HEK293 (cell line): Measurements from ENCODE around the gene DHRS12.

Source experiments
- CTCF ChIA-PET: fragments of 350-600 bp; formaldehyde crosslinking; extraction: SDS; loops from one replicate; lab custom pipeline; 2021; ENCODE audit warnings: antibody characterized with exemption; lab: Yijun Ruan, JAX
- POLR2A ChIA-PET: fragments of 300-600 bp; formaldehyde crosslinking; extraction: SDS; loops from one replicate; lab custom pipeline; 2020; ENCODE audit warnings: antibody characterized with exemption, inconsistent platforms; lab: Yijun Ruan, JAX
- H3K27ac ChIP-seq: fragments of 200-500 bp; sonication (Bioruptor generic); 2 replicates; pipeline ENCODE4 v1.5.1; 2014; ENCODE audit warnings: low read depth, low read length, control low read depth, inconsistent platforms; ENCODE audit errors: extremely low read depth
- H3K36me3 ChIP-seq, 2 experiments: fragments of 200-500 bp in 1 of 2; sonication (Bioruptor generic) in 1 of 2; 1 replicate in 1 of 2; 2 replicates in 1 of 2; pipeline ENCODE4 v1.5.1; 2014 to 2017; ENCODE audit warnings: inconsistent platforms in 2 of 2, low read length in 2 of 2; ENCODE audit not compliant: control insufficient read depth in 2 of 2, insufficient read depth in 1 of 2
- H3K4me1 ChIP-seq: fragments of 200-500 bp; sonication (Bioruptor generic); 2 replicates; pipeline ENCODE4 v1.5.1; 2014; ENCODE audit warnings: mild to moderate bottlenecking, low read length, inconsistent platforms; ENCODE audit not compliant: control insufficient read depth, insufficient read depth
- H3K4me3 ChIP-seq: 2 replicates; pipeline ENCODE4 v1.5.1; 2011; ENCODE audit warnings: low read depth, mild to moderate bottlenecking, control low read depth, low read length, moderate library complexity
- H3K9me3 ChIP-seq: fragments of 200-500 bp; sonication (Bioruptor generic); 2 replicates; pipeline ENCODE4 v1.5.1; 2014; ENCODE audit warnings: low read depth, low read length, inconsistent platforms; ENCODE audit not compliant: control insufficient read depth, insufficient read depth
- GLI2 ChIP-seq: fragments of 450-650 bp; formaldehyde crosslinking; IDR thresholded peaks from 2 replicates; pipeline ENCODE4; 2017; ENCODE audit warnings: missing biosample characterization, missing genetic modification characterization, low read depth, borderline replicate concordance
- MEIS1 ChIP-seq: sonication (generic); formaldehyde crosslinking; IDR thresholded peaks from 2 replicates; pipeline ENCODE4 v1.8.1; 2022; ENCODE audit warnings: missing genetic modification reagents, mild to moderate bottlenecking, borderline replicate concordance
- PRDM1 ChIP-seq: fragments of 450-650 bp; formaldehyde crosslinking; IDR thresholded peaks from 2 replicates; pipeline ENCODE4; 2016; ENCODE audit warnings: missing biosample characterization, missing genetic modification characterization
- ZEB2 ChIP-seq: fragments of 450-650 bp; formaldehyde crosslinking; IDR thresholded peaks from 2 replicates; pipeline ENCODE4 v1.5.1; 2016; ENCODE audit warnings: missing biosample characterization, missing genetic modification characterization
- ZNF146 ChIP-seq: fragments of 450-650 bp; formaldehyde crosslinking; IDR thresholded peaks from 2 replicates; pipeline ENCODE4 v1.5.1; 2016; ENCODE audit warnings: missing biosample characterization, missing genetic modification characterization
- ZNF175 ChIP-seq: fragments of 450-650 bp; formaldehyde crosslinking; IDR thresholded peaks from 2 replicates; pipeline ENCODE4 v1.5.1; 2016; ENCODE audit warnings: missing biosample characterization, missing genetic modification characterization
- ZNF239 ChIP-seq: fragments of 450-650 bp; formaldehyde crosslinking; IDR thresholded peaks from 2 replicates; pipeline ENCODE4 v1.5.1; 2016; ENCODE audit warnings: missing biosample characterization, missing genetic modification characterization
- ZNF24 ChIP-seq: fragments of 450-650 bp; formaldehyde crosslinking; IDR thresholded peaks from 2 replicates; pipeline ENCODE4 v1.5.1; 2016; ENCODE audit warnings: missing biosample characterization, missing genetic modification characterization
- ZNF248 ChIP-seq: fragments of 450-650 bp; formaldehyde crosslinking; IDR thresholded peaks from 2 replicates; pipeline ENCODE4 v1.5.1; 2017; ENCODE audit warnings: missing biosample characterization, missing genetic modification characterization
- ZNF341 ChIP-seq: fragments of 450-650 bp; formaldehyde crosslinking; IDR thresholded peaks from 2 replicates; pipeline ENCODE4; 2016; ENCODE audit warnings: low read depth, missing biosample characterization, missing genetic modification characterization
- ZNF366 ChIP-seq: fragments of 450-650 bp; formaldehyde crosslinking; conservative IDR thresholded peaks from 2 replicates; pipeline ENCODE4 v1.5.1; 2016; ENCODE audit warnings: missing biosample characterization, missing genetic modification characterization
- ZNF433 ChIP-seq: fragments of 450-650 bp; formaldehyde crosslinking; IDR thresholded peaks from 2 replicates; pipeline ENCODE4 v1.5.1; 2016; ENCODE audit warnings: missing biosample characterization, missing genetic modification characterization, low read depth
- ZNF560 ChIP-seq: fragments of 450-650 bp; formaldehyde crosslinking; IDR thresholded peaks from 2 replicates; pipeline ENCODE4 v1.5.1; 2017; ENCODE audit warnings: missing biosample characterization, missing genetic modification characterization, borderline replicate concordance
- ZNF747 ChIP-seq: fragments of 450-650 bp; formaldehyde crosslinking; IDR thresholded peaks from 2 replicates; pipeline ENCODE4 v1.5.1; 2016; ENCODE audit warnings: missing biosample characterization, missing genetic modification characterization
- ZNF792 ChIP-seq: fragments of 450-650 bp; formaldehyde crosslinking; IDR thresholded peaks from 2 replicates; pipeline ENCODE4 v1.5.1; 2016; ENCODE audit warnings: missing biosample characterization, missing genetic modification characterization
- TF ChIP-seq, protein P1 (sequence below): fragments of 450-650 bp; formaldehyde crosslinking; IDR thresholded peaks from 2 replicates; pipeline ENCODE4 v1.5.1; 2016; ENCODE audit warnings: missing biosample characterization, missing genetic modification characterization, low read depth
- TF ChIP-seq, protein P2 (sequence below): fragments of 450-650 bp; formaldehyde crosslinking; IDR thresholded peaks from 2 replicates; pipeline ENCODE4 v1.5.1; 2016; ENCODE audit warnings: missing biosample characterization, missing genetic modification characterization
- TF ChIP-seq, protein P3 (sequence below): fragments of 450-650 bp; formaldehyde crosslinking; IDR thresholded peaks from 2 replicates; pipeline ENCODE4 v1.5.1; 2016; ENCODE audit warnings: missing biosample characterization, missing genetic modification characterization, low read depth
- TF ChIP-seq, protein P4 (sequence below): fragments of 450-650 bp; formaldehyde crosslinking; IDR thresholded peaks from 2 replicates; pipeline ENCODE4 v1.5.1; 2017; ENCODE audit warnings: missing biosample characterization, missing genetic modification characterization

Gene DHRS12

DNA sequence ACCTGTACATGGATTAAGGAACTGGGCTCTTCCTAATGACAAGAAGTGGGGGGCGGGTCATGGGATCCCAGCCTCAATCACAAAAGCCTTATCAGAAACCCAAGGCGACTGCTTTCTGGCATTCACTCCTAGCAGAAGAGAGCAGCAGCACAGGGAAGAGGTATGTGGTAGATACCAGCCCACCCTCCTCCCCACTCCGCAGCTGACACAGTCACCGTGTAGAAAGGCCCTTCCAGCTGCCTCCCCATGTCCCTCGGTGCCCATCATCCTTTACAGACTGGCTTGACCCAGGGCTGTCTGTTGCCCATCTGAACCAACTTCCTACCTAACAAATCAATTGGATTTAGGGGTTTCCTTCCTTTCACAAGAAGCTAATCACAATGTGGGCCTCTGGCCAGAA, 3.1 kb upstream of the DHRS12 start:
- H3K27ac ChIP-seq, result no peak overlapping the region
- H3K4me1 ChIP-seq, result peaks cover 12% of the 10 kb centered on the region
- POLR2A ChIA-PET, result no interaction called here
- H3K36me3 ChIP-seq, result no peaks in the 10 kb centered on the region
- H3K9me3 ChIP-seq, result no peaks in the 10 kb centered on the region
- CTCF ChIA-PET, result interaction anchor here (2.9 kb wide), 1 partner anchor 8 kb away, joined by 16 read pairs; no protein-coding TSS in a partner anchor
- no peak overlapping the region for H3K4me3 ChIP-seq
- TF ChIP-seq ZNF341 (tag by site-specific recombination), result peak; percentile 66
- no peak for TF ChIP-seq MEIS1 (CRISPR knock-in tag)

DNA sequence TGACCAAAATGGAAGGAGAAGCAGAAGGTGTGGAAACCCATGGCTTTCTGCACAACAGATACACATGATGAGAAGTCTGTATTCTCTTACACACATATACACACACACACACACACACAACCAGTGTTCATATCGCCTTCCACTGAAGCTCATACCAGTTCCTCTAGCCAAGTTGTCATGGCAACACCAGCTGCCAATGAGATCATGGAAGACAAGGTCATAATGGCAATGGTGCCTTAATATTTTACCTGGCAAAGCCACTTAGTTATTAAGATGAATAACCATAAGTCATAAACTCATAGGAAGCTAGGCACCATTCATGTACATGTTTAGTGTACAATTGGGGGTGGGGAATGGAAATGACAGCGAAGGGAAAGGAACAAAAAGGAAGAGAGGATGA, 2.6 kb upstream of the DHRS12 start:
- POLR2A ChIA-PET, result no interaction called here
- TF ChIP-seq ZNF366 (tag by site-specific recombination), result peak; percentile 29; the same call in 1 of the 2 replicates
- TF ChIP-seq ZNF792 (tag by site-specific recombination), result no peak
- 0 out of 2 replicates have a peak, but pooled peaks have one; percentile 5 for TF ChIP-seq PRDM1 (tag by site-specific recombination)
- TF ChIP-seq ZEB2 (tag by site-specific recombination), result 0 out of 2 replicates have a peak, but pooled peaks have one; percentile 33
- H3K9me3 ChIP-seq, result no peaks in the 10 kb centered on the region
- H3K36me3 ChIP-seq, result no peaks in the 10 kb centered on the region
- H3K27ac ChIP-seq, result no peak overlapping the region
- CTCF ChIA-PET, result interaction anchor here (2.9 kb wide), 1 partner anchor 9 kb away, joined by 16 read pairs; no protein-coding TSS in a partner anchor
- peaks cover 12% of the 10 kb centered on the region for H3K4me1 ChIP-seq
- no peak overlapping the region for H3K4me3 ChIP-seq

DNA sequence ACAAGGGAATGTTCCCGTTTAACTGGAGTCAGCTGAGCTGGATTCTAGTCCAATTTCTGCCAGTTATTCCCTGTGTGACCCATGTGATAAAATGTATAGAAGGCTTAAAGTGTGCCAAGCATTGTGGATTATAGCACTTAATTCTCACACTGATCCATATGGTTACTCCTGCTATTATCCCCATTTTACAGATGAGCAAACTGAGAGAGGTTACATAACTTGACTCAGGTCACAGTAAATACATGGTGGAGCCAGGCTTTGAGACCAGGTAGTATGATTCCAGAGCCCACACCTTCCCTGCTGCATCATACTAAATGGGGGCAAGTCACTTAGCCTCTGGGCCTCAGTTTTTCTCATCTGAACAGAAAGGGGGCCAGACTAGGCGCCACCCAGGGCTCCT, 2.0 kb upstream of the DHRS12 start:
- CTCF ChIA-PET, result interaction anchor here (2.9 kb wide), 1 partner anchor 9 kb away, joined by 16 read pairs; no protein-coding TSS in a partner anchor
- POLR2A ChIA-PET, result no interaction called here
- Histone ChIP-seq H3K4me1 (peaks cover 12% of the 10 kb centered on the region), H3K27ac (no peak overlapping the region), H3K36me3 (no peaks in the 10 kb centered on the region), H3K4me3 (no peak overlapping the region), H3K9me3 (no peaks in the 10 kb centered on the region)
- TF ChIP-seq ZNF248 (tag by site-specific recombination), result no peak
- 0 out of 2 replicates have a peak, but pooled peaks have one; percentile 2 for TF ChIP-seq ZNF146
- TF ChIP-seq, protein P1, sequence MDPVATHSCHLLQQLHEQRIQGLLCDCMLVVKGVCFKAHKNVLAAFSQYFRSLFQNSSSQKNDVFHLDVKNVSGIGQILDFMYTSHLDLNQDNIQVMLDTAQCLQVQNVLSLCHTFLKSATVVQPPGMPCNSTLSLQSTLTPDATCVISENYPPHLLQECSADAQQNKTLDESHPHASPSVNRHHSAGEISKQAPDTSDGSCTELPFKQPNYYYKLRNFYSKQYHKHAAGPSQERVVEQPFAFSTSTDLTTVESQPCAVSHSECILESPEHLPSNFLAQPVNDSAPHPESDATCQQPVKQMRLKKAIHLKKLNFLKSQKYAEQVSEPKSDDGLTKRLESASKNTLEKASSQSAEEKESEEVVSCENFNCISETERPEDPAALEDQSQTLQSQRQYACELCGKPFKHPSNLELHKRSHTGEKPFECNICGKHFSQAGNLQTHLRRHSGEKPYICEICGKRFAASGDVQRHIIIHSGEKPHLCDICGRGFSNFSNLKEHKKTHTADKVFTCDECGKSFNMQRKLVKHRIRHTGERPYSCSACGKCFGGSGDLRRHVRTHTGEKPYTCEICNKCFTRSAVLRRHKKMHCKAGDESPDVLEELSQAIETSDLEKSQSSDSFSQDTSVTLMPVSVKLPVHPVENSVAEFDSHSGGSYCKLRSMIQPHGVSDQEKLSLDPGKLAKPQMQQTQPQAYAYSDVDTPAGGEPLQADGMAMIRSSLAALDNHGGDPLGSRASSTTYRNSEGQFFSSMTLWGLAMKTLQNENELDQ (tag by site-specific recombination), result no peak
- TF ChIP-seq ZNF175 (tag by site-specific recombination), result no peak
- no peak for TF ChIP-seq ZNF239 (tag by site-specific recombination)

DNA sequence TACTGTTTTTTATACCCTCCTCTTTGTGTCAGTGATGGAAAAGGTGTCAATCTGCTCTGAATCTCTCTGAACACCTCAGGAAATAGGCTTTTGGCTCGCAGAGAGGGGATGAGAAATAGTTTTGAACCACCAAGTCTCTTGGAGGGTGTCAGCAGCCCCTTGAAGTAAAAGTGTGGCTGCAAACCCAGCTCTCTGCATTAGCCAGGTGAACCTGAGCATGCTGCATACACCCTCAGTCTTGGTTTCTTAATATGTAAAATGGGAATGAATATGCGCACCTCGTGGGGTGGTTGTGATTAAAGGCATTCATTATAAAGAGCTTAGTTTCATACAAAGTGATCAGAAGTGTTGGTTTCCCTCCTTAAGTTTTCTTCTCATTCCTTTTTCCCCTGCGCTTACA, 1.4 kb upstream of the DHRS12 start:
- Histone ChIP-seq H3K27ac (no peak overlapping the region), H3K4me3 (no peak overlapping the region)
- TF ChIP-seq ZNF433 (tag by site-specific recombination) (no peak), ZNF560 (no peak), ZNF24 (no peak), GLI2 (tag by site-specific recombination) (no peak), ZNF747 (no peak)
- TF ChIP-seq, protein P2, sequence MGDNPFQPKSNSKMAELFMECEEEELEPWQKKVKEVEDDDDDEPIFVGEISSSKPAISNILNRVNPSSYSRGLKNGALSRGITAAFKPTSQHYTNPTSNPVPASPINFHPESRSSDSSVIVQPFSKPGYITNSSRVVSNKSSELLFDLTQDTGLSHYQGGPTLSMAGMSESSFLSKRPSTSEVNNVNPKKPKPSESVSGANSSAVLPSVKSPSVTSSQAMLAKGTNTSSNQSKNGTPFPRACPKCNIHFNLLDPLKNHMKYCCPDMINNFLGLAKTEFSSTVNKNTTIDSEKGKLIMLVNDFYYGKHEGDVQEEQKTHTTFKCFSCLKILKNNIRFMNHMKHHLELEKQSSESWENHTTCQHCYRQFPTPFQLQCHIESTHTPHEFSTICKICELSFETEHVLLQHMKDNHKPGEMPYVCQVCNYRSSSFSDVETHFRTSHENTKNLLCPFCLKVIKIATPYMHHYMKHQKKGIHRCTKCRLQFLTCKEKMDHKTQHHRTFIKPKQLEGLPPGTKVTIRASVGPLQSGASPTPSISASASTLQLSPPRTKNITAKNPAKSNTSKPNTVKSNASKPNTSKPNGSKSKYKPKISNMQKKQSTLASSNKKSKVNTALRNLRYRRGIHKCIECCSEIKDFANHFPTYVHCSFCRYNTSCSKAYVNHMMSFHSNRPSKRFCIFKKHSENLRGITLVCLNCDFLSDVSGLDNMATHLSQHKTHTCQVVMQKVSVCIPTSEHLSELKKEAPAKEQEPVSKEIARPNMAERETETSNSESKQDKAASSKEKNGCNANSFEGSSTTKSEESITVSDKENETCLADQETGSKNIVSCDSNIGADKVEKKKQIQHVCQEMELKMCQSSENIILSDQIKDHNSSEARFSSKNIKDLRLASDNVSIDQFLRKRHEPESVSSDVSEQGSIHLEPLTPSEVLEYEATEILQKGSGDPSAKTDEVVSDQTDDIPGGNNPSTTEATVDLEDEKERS (tag by site-specific recombination), result no peak
- TF ChIP-seq, protein P3, sequence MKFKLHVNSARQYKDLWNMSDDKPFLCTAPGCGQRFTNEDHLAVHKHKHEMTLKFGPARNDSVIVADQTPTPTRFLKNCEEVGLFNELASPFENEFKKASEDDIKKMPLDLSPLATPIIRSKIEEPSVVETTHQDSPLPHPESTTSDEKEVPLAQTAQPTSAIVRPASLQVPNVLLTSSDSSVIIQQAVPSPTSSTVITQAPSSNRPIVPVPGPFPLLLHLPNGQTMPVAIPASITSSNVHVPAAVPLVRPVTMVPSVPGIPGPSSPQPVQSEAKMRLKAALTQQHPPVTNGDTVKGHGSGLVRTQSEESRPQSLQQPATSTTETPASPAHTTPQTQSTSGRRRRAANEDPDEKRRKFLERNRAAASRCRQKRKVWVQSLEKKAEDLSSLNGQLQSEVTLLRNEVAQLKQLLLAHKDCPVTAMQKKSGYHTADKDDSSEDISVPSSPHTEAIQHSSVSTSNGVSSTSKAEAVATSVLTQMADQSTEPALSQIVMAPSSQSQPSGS (tag by site-specific recombination), result no peak
- TF ChIP-seq, protein P4, sequence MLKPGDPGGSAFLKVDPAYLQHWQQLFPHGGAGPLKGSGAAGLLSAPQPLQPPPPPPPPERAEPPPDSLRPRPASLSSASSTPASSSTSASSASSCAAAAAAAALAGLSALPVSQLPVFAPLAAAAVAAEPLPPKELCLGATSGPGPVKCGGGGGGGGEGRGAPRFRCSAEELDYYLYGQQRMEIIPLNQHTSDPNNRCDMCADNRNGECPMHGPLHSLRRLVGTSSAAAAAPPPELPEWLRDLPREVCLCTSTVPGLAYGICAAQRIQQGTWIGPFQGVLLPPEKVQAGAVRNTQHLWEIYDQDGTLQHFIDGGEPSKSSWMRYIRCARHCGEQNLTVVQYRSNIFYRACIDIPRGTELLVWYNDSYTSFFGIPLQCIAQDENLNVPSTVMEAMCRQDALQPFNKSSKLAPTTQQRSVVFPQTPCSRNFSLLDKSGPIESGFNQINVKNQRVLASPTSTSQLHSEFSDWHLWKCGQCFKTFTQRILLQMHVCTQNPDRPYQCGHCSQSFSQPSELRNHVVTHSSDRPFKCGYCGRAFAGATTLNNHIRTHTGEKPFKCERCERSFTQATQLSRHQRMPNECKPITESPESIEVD (tag by site-specific recombination), result no peak

More for the DNA sequence above, 1.4 kb upstream of the DHRS12 start:
- ChIA-PET POLR2A (no interaction called here), CTCF (interaction anchor here (2.9 kb wide), 1 partner anchor 10 kb away, joined by 16 read pairs; no protein-coding TSS in a partner anchor)
- Histone ChIP-seq H3K9me3 (no peaks in the 10 kb centered on the region), H3K4me1 (peaks cover 12% of the 10 kb centered on the region), H3K36me3 (no peaks in the 10 kb centered on the region)
